ENCODE measurements around the gene TCFL5.

DNA sequence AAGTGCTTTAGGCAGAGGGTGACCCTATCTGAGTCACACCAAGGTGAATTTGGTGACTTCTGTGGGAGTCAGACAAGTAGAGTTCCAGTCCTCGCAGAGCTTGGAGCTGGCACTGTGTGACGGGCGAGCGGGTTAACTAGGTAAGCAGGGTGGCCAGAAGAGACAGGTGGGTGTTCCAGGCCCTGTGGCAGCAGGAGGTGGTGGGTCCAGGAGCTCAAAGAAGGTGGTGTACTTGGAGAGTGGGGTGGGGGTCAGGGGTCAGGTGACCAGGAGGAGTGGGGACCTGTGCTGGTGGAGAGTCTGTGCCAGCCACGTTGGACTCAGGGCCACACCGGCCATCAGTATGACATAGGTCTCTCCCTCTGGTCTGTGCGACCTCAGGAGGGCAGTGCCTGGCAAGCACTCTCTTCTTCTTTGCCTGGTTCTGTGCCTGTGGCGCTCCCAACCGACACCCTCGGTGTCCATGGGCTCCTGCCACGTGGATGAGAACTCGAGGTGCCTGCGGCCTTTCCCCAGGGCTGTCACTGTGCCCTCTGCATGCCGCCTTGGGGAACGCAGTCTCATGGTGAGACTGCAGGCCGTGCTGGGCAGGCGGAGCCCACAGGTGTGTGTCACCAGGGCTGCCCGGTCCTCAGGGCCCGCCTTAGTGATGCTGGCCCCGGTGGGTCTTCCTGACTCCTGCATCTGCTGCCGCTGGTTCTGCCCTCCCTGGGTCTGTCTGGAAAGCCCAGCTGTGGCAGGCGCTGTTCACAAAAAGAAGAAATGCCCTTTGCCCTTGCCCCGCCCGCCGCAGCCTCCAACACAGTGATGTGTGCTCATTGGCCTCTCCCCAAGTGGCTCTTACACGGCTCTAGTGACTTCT is 63.7 kb downstream of the TCFL5 start:
- TF ChIP-seq, protein P1, sequence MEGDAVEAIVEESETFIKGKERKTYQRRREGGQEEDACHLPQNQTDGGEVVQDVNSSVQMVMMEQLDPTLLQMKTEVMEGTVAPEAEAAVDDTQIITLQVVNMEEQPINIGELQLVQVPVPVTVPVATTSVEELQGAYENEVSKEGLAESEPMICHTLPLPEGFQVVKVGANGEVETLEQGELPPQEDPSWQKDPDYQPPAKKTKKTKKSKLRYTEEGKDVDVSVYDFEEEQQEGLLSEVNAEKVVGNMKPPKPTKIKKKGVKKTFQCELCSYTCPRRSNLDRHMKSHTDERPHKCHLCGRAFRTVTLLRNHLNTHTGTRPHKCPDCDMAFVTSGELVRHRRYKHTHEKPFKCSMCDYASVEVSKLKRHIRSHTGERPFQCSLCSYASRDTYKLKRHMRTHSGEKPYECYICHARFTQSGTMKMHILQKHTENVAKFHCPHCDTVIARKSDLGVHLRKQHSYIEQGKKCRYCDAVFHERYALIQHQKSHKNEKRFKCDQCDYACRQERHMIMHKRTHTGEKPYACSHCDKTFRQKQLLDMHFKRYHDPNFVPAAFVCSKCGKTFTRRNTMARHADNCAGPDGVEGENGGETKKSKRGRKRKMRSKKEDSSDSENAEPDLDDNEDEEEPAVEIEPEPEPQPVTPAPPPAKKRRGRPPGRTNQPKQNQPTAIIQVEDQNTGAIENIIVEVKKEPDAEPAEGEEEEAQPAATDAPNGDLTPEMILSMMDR (IDR thresholded peaks at IDR 0.05), result no peak
- no peak for TF ChIP-seq POLR2AphosphoS5 (IDR thresholded peaks at IDR 0.05)
